Ovary (tissue), 3 donors: ENCODE data around the gene TRIM61.

Source experiments
- EP300 ChIP-seq: sonication (generic); formaldehyde crosslinking; IDR thresholded peaks from one replicate; pipeline ENCODE4 v1.6.1; 2017; ENCODE audit warnings: antibody characterized with exemption
- POLR2A ChIP-seq: fragments of 450-650 bp; IDR thresholded peaks from one replicate; pipeline ENCODE4 v1.6.1; 2017; ENCODE audit warnings: antibody characterized with exemption, mild to moderate bottlenecking, moderate library complexity
- TF ChIP-seq, protein P1 (sequence below), 3 donors: fragments of 450-650 bp in 2 of 3; fragments of 200-600 bp in 1 of 3; IDR thresholded peaks; one replicate each; pipeline versions ENCODE4 v1.5.1 to v1.8.0; 2016 to 2022; ENCODE audit warnings: antibody characterized with exemption in 3 of 3, mild to moderate bottlenecking in 1 of 3
- donor health status: DM: no; HTN: no; CAD: no.

DNA sequence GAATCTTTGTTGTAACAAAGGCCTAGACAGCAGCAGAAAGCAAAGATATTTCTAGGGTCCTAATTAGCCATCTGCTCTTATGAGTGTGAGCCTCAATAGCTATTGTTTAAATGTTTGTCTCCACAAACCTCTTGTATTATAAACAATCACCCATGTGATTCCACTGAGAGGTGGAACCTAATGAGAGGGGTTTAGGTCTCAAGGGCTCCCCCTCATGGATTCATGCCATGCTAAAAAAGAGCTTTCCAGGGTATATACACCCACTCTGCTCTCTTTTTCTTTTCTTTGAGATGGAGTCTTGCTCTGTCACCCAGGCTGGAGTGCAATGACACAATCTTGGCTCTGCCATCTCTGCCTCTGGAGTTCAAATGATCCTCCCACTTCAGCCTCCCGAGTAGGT, 42.1 kb downstream of the TRIM61 start:
- TF ChIP-seq, protein P1, sequence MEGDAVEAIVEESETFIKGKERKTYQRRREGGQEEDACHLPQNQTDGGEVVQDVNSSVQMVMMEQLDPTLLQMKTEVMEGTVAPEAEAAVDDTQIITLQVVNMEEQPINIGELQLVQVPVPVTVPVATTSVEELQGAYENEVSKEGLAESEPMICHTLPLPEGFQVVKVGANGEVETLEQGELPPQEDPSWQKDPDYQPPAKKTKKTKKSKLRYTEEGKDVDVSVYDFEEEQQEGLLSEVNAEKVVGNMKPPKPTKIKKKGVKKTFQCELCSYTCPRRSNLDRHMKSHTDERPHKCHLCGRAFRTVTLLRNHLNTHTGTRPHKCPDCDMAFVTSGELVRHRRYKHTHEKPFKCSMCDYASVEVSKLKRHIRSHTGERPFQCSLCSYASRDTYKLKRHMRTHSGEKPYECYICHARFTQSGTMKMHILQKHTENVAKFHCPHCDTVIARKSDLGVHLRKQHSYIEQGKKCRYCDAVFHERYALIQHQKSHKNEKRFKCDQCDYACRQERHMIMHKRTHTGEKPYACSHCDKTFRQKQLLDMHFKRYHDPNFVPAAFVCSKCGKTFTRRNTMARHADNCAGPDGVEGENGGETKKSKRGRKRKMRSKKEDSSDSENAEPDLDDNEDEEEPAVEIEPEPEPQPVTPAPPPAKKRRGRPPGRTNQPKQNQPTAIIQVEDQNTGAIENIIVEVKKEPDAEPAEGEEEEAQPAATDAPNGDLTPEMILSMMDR (IDR thresholded peaks at IDR 0.05), result no peak
- TF ChIP-seq POLR2A (no peak), EP300 (no peak)
